HG03045 (cell line): ENCODE measurements around the gene ITSN1.
"Not testable (repeated sequence)": the region's sequence is repeated elsewhere in the genome, so short reads cannot be mapped to it uniquely, and the experiment has no call there.

Experiments used
- ATAC-seq: cut with Tn5 transposase; IDR thresholded peaks from one replicate; pipeline ENCODE4 v1.9.1; 2021; ENCODE audit warnings: mild to moderate bottlenecking, moderate library complexity; ENCODE audit not compliant: unreplicated experiment

The ITSN1 gene

GRCh38 chr21:33914188-33914587, 271.9 kb downstream of the ITSN1 start:
- no peak for ATAC-seq

- ATAC-seq: peak; percentile 98
These were observed 273.3 kb downstream of the ITSN1 start, which contains the start of gene ATP5PO for GRCh38 chr21:33915368-33916199. TSS of gene ATP5PO (minus strand) at chr21:33915804. CDS start at chr21:33915763, 41 bp downstream.

- peak; percentile 5 for ATAC-seq
These were observed 273.9 kb downstream of the ITSN1 start for GRCh38 chr21:33916200-33916567.

GRCh38 chr21:33917421-33917820, 275.1 kb downstream of the ITSN1 start:
- ATAC-seq: no peak

GRCh38 chr21:33924079-33924765, 281.9 kb downstream of the ITSN1 start:
- peak; percentile 81 for ATAC-seq

- no peak for ATAC-seq
These were observed 282.4 kb downstream of the ITSN1 start for GRCh38 chr21:33924766-33925100.

GRCh38 chr21:33926248-33926647, 283.9 kb downstream of the ITSN1 start:
- not testable (repeated sequence) for ATAC-seq

GRCh38 chr21:33931052-33931798, 288.9 kb downstream of the ITSN1 start:
- ATAC-seq: not testable (repeated sequence)

GRCh38 chr21:33931799-33932390, 289.6 kb downstream of the ITSN1 start:
- no peak for ATAC-seq

- no peak for ATAC-seq
These were observed 290.4 kb downstream of the ITSN1 start for GRCh38 chr21:33932731-33933130.

GRCh38 chr21:33936301-33937038, 294.2 kb downstream of the ITSN1 start:
- no peak for ATAC-seq

GRCh38 chr21:33937146-33937545, 294.8 kb downstream of the ITSN1 start:
- ATAC-seq: no peak

GRCh38 chr21:33937931-33938339, 295.6 kb downstream of the ITSN1 start:
- ATAC-seq: no peak

GRCh38 chr21:33938381-33938780, 296.1 kb downstream of the ITSN1 start:
- no peak for ATAC-seq

- ATAC-seq: no peak
These were observed 296.9 kb downstream of the ITSN1 start for GRCh38 chr21:33939226-33939625.

- no peak for ATAC-seq
These were observed 298.0 kb downstream of the ITSN1 start for GRCh38 chr21:33940164-33940880.

GRCh38 chr21:33940881-33941245, 298.6 kb downstream of the ITSN1 start:
- no peak for ATAC-seq

- no peak for ATAC-seq
These were observed 300.1 kb downstream of the ITSN1 start for GRCh38 chr21:33942426-33942825.

- ATAC-seq: no peak
These were observed 301.0 kb downstream of the ITSN1 start for GRCh38 chr21:33943293-33943692.
